SK-N-SH treated with all-trans-retinoic acid at 6 μM for 48 hours (cell line): Measurements from ENCODE around the gene DNAL4.

ENCODE experiments used
- ATAC-seq: fragments of 200-7000 bp; cut with Tn5 transposase; 3 replicates; pipeline ENCODE4 v1.9.1; 2020; ENCODE audit warnings: mild to moderate bottlenecking, moderate library complexity
- ARNTL ChIP-seq: fragments of 450-650 bp; formaldehyde crosslinking; IDR thresholded peaks from 2 replicates; pipeline ENCODE4 v1.5.0; 2020; ENCODE audit warnings: low read depth, mild to moderate bottlenecking, moderate library complexity, borderline replicate concordance
- CSDC2 ChIP-seq: fragments of 250-450 bp; sonication (Bioruptor Pico); IDR thresholded peaks from 2 replicates; pipeline ENCODE4 v1.5.0; 2020; ENCODE audit warnings: mild to moderate bottlenecking, moderate library complexity
- ESRRG ChIP-seq: fragments of 250-450 bp; sonication (Bioruptor Pico); IDR thresholded peaks from 2 replicates; pipeline ENCODE4 v1.6.1; 2021; ENCODE audit warnings: mild to moderate bottlenecking
- GLIS3 ChIP-seq: fragments of 250-450 bp; sonication (Bioruptor Pico); IDR thresholded peaks from 2 replicates; pipeline ENCODE4 v1.5.0; 2020; ENCODE audit warnings: mild to moderate bottlenecking, moderate library complexity
- OSR1 ChIP-seq: fragments of 250-450 bp; sonication (Bioruptor Pico); IDR thresholded peaks from 2 replicates; pipeline ENCODE4 v1.8.0; 2022; ENCODE audit warnings: moderate library complexity, mild to moderate bottlenecking, inconsistent platforms
- PPARA ChIP-seq: fragments of 250-450 bp; sonication (Bioruptor Pico); IDR thresholded peaks from 2 replicates; pipeline ENCODE4 v1.5.0; 2020; ENCODE audit warnings: mild to moderate bottlenecking, borderline replicate concordance
- RARB ChIP-seq: fragments of 250-450 bp; sonication (Bioruptor Pico); IDR thresholded peaks from 2 replicates; pipeline ENCODE4 v1.8.0; 2021; ENCODE audit warnings: mild to moderate bottlenecking, moderate library complexity
- SNAI2 ChIP-seq: fragments of 250-450 bp; sonication (Bioruptor Pico); IDR thresholded peaks from 2 replicates; pipeline ENCODE4 v1.5.0; 2020; ENCODE audit warnings: mild to moderate bottlenecking, moderate library complexity
- TOX ChIP-seq: fragments of 250-450 bp; sonication (Bioruptor Pico); IDR thresholded peaks from 2 replicates; pipeline ENCODE4 v1.8.0; 2021; ENCODE audit warnings: mild to moderate bottlenecking, moderate library complexity, borderline replicate concordance
- ZC3H10 ChIP-seq: fragments of 250-450 bp; sonication (Bioruptor Pico); IDR thresholded peaks from 2 replicates; pipeline ENCODE4 v1.5.1; 2021; ENCODE audit warnings: mild to moderate bottlenecking, moderate library complexity
- ZFP3 ChIP-seq: fragments of 250-450 bp; sonication (Bioruptor Pico); IDR thresholded peaks from 2 replicates; pipeline ENCODE4 v1.5.0; 2020; ENCODE audit warnings: mild to moderate bottlenecking, moderate library complexity
- ZFP30 ChIP-seq: fragments of 450-650 bp; formaldehyde crosslinking; IDR thresholded peaks from 2 replicates; pipeline ENCODE4 v1.5.0; 2022; ENCODE audit warnings: mild to moderate bottlenecking, moderate library complexity
- ZNF565 ChIP-seq: fragments of 450-650 bp; formaldehyde crosslinking; conservative IDR thresholded peaks from 2 replicates; pipeline ENCODE4 v1.5.0; 2020; ENCODE audit warnings: low read depth, mild to moderate bottlenecking, moderate library complexity
- ZNF70 ChIP-seq: fragments of 450-650 bp; formaldehyde crosslinking; IDR thresholded peaks from 2 replicates; pipeline ENCODE4 v1.5.0; 2020; ENCODE audit warnings: mild to moderate bottlenecking, moderate library complexity
- TF ChIP-seq, protein P1 (sequence below): fragments of 250-450 bp; sonication (Bioruptor Pico); IDR thresholded peaks from 2 replicates; pipeline ENCODE4 v1.5.0; 2020; ENCODE audit warnings: mild to moderate bottlenecking, moderate library complexity
- TF ChIP-seq, protein P2 (sequence below): fragments of 250-450 bp; sonication (Bioruptor Pico); IDR thresholded peaks from 2 replicates; pipeline ENCODE4 v1.8.0; 2020; ENCODE audit warnings: mild to moderate bottlenecking, moderate library complexity, borderline replicate concordance
- TF ChIP-seq, protein P3 (sequence below): fragments of 250-450 bp; sonication (Bioruptor Pico); IDR thresholded peaks from 2 replicates; pipeline ENCODE4 v1.5.1; 2021; ENCODE audit warnings: mild to moderate bottlenecking, moderate library complexity

Gene DNAL4

DNA sequence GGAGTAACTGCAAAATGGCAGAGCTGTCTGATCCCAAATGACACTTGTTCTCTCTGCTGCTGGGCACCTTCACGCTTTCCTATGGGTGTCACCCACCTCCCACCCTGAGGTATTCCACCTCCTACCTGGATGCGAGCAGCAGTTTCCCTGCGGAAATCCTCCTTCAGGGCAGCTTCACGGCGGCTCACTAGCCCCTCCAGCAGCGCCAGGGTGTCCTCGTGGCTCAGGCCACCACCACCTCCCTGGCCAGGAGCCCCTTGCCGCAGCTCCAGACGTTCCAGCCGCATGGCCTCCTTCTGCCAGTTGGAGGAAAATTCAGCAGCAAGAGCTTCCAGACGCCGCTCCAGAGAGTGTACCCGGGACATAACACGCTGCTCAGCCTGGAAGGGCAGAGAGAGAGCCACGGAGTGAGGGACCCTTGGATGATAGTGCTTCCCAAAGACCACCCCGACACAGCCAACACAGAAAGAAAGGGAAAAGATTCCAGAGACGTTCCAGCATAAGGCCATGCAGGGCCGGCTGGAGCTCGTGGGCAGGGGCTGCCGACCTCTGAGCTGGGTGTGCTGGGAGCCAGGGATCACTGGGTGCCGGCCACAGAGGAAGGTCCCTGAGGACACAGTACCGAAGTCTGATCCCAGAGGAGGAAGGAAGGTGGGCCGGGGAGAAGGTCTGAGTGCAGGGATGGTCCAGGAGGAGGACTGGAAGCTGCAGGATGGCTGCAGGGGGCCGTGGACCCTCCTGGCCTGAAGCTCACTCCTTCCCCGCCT is 51.6 kb downstream of the DNAL4 start (continued):
- TF ChIP-seq, protein P1, sequence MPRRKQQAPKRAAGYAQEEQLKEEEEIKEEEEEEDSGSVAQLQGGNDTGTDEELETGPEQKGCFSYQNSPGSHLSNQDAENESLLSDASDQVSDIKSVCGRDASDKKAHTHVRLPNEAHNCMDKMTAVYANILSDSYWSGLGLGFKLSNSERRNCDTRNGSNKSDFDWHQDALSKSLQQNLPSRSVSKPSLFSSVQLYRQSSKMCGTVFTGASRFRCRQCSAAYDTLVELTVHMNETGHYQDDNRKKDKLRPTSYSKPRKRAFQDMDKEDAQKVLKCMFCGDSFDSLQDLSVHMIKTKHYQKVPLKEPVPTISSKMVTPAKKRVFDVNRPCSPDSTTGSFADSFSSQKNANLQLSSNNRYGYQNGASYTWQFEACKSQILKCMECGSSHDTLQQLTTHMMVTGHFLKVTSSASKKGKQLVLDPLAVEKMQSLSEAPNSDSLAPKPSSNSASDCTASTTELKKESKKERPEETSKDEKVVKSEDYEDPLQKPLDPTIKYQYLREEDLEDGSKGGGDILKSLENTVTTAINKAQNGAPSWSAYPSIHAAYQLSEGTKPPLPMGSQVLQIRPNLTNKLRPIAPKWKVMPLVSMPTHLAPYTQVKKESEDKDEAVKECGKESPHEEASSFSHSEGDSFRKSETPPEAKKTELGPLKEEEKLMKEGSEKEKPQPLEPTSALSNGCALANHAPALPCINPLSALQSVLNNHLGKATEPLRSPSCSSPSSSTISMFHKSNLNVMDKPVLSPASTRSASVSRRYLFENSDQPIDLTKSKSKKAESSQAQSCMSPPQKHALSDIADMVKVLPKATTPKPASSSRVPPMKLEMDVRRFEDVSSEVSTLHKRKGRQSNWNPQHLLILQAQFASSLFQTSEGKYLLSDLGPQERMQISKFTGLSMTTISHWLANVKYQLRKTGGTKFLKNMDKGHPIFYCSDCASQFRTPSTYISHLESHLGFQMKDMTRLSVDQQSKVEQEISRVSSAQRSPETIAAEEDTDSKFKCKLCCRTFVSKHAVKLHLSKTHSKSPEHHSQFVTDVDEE (CRISPR knock-in tag), result no peak

DNA sequence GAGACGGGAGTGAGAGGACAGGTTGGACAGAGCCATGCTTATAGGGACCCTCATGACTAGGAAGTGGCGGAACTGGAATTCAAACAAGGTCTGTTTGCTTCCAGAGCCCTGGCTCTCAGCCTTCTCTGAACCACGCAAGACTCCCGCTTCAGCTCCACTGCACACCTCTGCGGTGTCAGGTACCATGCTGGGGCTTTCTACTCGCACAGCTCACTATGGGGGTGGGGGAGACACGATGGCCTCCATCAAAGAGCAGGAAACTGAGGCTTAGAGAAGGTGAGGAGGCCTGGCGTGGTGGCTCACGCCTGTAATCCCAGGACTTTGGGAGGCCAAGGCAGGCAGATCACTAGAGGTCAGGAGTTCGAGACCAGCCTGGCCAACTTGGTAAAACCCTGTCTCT is 52.4 kb downstream of the DNAL4 start:
- no peak for ATAC-seq
- TF ChIP-seq RARB (CRISPR knock-in tag), result no peak
- TF ChIP-seq ESRRG (CRISPR knock-in tag), result no peak
- TF ChIP-seq TOX (CRISPR knock-in tag), result no peak
- TF ChIP-seq, protein P2, sequence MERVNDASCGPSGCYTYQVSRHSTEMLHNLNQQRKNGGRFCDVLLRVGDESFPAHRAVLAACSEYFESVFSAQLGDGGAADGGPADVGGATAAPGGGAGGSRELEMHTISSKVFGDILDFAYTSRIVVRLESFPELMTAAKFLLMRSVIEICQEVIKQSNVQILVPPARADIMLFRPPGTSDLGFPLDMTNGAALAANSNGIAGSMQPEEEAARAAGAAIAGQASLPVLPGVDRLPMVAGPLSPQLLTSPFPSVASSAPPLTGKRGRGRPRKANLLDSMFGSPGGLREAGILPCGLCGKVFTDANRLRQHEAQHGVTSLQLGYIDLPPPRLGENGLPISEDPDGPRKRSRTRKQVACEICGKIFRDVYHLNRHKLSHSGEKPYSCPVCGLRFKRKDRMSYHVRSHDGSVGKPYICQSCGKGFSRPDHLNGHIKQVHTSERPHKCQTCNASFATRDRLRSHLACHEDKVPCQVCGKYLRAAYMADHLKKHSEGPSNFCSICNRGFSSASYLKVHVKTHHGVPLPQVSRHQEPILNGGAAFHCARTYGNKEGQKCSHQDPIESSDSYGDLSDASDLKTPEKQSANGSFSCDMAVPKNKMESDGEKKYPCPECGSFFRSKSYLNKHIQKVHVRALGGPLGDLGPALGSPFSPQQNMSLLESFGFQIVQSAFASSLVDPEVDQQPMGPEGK (CRISPR knock-in tag), result no peak
- TF ChIP-seq SNAI2 (CRISPR knock-in tag), result no peak
- TF ChIP-seq ZFP30, result no peak
- TF ChIP-seq, protein P1 (CRISPR knock-in tag), result no peak
- no peak for TF ChIP-seq GLIS3 (CRISPR knock-in tag)
- TF ChIP-seq, protein P3, sequence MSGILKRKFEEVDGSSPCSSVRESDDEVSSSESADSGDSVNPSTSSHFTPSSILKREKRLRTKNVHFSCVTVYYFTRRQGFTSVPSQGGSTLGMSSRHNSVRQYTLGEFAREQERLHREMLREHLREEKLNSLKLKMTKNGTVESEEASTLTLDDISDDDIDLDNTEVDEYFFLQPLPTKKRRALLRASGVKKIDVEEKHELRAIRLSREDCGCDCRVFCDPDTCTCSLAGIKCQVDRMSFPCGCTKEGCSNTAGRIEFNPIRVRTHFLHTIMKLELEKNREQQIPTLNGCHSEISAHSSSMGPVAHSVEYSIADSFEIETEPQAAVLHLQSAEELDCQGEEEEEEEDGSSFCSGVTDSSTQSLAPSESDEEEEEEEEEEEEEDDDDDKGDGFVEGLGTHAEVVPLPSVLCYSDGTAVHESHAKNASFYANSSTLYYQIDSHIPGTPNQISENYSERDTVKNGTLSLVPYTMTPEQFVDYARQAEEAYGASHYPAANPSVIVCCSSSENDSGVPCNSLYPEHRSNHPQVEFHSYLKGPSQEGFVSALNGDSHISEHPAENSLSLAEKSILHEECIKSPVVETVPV (CRISPR knock-in tag), result no peak
- TF ChIP-seq ZNF565 (CRISPR knock-in tag), result no peak
- TF ChIP-seq ARNTL (CRISPR knock-in tag), result no peak
- TF ChIP-seq ZC3H10 (CRISPR knock-in tag), result no peak
- no peak for TF ChIP-seq OSR1
- TF ChIP-seq PPARA (CRISPR knock-in tag), result no peak
- TF ChIP-seq, all 23 proteins: peak for 0

DNA sequence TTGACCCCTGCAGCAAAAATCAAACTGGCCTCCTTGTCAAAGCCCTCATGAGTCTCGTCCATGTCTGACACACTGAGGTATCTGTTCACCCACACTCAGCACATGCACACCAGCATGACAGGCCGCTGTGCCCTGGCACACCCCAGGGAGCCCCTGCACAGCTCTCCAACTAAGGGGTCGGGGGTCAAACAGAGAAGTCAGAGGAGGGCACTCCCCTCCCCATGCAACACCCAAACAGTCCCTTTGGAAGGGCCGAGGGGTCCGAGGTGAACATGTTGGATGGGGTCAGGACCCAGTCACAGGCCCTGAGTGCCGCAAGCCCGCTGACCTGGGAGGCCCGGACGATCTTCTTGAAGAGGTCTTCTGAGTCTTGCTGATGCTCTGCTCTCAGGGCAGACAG is 52.8 kb downstream of the DNAL4 start:
- ATAC-seq, result no peak
- TF ChIP-seq, protein P2 (CRISPR knock-in tag), result no peak
- no peak for TF ChIP-seq ZFP3 (CRISPR knock-in tag)
- no peak for TF ChIP-seq ZNF565 (CRISPR knock-in tag)
- TF ChIP-seq GLIS3 (CRISPR knock-in tag), result no peak
- no peak for TF ChIP-seq ZNF70 (CRISPR knock-in tag)
- TF ChIP-seq CSDC2 (CRISPR knock-in tag), result no peak
